PFSK-1 (cell line): ENCODE results near the gene PTP4A2.

Experiments
- POLR2AphosphoS5 ChIP-seq: IDR thresholded peaks from 2 replicates; pipeline ENCODE4 v1.6.1; 2012; ENCODE audit warnings: low read depth, mild to moderate bottlenecking, control low read depth, low read length, moderate library complexity
- TAF1 ChIP-seq: IDR thresholded peaks from 2 replicates; pipeline ENCODE4 v1.6.1; 2012; ENCODE audit warnings: low read length, control low read depth, borderline replicate concordance; ENCODE audit not compliant: insufficient read depth
- TF ChIP-seq, protein P1 (sequence below), 2 experiments: IDR thresholded peaks; 2 replicates each; pipeline versions ENCODE4 v1.6.1 to v1.8.0; 2011 to 2012; ENCODE audit warnings: low read depth in 2 of 2, low read length in 2 of 2, control low read depth in 1 of 2, inconsistent platforms in 1 of 2, mild to moderate bottlenecking in 1 of 2, moderate library complexity in 1 of 2; ENCODE audit not compliant: insufficient read depth in 1 of 2

DNA sequence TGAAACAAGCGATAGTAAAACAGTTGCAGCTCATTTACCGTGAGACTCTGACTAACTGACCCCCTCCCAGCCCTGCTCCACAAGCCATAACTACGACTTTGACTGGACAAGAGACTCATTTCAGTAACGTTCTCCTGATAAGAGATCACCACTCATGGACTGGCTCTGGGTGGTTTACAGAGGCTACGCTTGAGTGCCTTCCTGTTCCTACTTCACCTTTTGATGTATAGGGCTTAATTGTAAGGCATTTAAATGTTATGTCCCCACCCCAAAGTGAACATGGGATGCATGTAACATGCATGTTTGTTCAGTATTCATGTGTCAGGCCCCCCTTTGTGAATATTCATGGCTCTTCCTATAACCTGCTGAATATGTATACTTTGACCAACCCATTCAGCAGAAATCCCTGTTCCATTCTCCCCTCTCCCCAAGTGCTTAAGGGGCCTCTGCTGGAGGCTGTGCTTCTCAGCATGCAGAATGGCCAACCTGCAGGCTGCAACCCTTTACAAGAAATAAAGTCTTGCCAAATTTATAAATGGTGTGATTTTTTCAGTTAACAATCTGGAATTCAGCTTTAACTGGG lies 71.6 kb downstream of the PTP4A2 start:
- TF ChIP-seq, protein P1, sequence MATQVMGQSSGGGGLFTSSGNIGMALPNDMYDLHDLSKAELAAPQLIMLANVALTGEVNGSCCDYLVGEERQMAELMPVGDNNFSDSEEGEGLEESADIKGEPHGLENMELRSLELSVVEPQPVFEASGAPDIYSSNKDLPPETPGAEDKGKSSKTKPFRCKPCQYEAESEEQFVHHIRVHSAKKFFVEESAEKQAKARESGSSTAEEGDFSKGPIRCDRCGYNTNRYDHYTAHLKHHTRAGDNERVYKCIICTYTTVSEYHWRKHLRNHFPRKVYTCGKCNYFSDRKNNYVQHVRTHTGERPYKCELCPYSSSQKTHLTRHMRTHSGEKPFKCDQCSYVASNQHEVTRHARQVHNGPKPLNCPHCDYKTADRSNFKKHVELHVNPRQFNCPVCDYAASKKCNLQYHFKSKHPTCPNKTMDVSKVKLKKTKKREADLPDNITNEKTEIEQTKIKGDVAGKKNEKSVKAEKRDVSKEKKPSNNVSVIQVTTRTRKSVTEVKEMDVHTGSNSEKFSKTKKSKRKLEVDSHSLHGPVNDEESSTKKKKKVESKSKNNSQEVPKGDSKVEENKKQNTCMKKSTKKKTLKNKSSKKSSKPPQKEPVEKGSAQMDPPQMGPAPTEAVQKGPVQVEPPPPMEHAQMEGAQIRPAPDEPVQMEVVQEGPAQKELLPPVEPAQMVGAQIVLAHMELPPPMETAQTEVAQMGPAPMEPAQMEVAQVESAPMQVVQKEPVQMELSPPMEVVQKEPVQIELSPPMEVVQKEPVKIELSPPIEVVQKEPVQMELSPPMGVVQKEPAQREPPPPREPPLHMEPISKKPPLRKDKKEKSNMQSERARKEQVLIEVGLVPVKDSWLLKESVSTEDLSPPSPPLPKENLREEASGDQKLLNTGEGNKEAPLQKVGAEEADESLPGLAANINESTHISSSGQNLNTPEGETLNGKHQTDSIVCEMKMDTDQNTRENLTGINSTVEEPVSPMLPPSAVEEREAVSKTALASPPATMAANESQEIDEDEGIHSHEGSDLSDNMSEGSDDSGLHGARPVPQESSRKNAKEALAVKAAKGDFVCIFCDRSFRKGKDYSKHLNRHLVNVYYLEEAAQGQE (IDR thresholded peaks at IDR 0.05; ENCODE audit: insufficient read depth in 1 of 2, low read depth in 2 of 2, low read length in 2 of 2), result no peak
- TF ChIP-seq POLR2AphosphoS5, result no peak
- no peak for TF ChIP-seq TAF1
